ENCODE measurements around the gene ACTR8.

GRCh38 chr3:53823956-53824657 is 57.8 kb downstream of the ACTR8 start:
- TF ChIP-seq CTCF (IDR thresholded peaks at IDR 0.05) (no peak), EZH2 (IDR thresholded peaks at IDR 0.05) (no peak)
